K562 (cell line): ENCODE data around the gene TAP2. TPM values are rescaled to one million over a fixed set of nuclear protein-coding genes. Genes with fewer than 3 reads are reported as not detected.

ENCODE experiments used
- CBX3 ChIP-seq, 2 experiments: IDR thresholded peaks; 1 replicate in 1 of 2; 2 replicates in 1 of 2; pipeline ENCODE4 v1.6.1; 2012; ENCODE audit warnings: inconsistent platforms in 2 of 2, low read length in 2 of 2, borderline replicate concordance in 1 of 2, control low read depth in 1 of 2
- EP300 ChIP-seq: IDR thresholded peaks from 2 replicates; pipeline ENCODE4 v1.6.1; 2012; ENCODE audit warnings: low read length, improper control_type of control experiment
- GTF2F1 ChIP-seq: IDR thresholded peaks from 2 replicates; pipeline ENCODE4 v1.6.1; 2011; ENCODE audit warnings: low read depth, low read length, improper control_type of control experiment
- KDM2B ChIP-seq: fragments of 250-450 bp; sonication (Bioruptor Pico); IDR thresholded peaks from 2 replicates; pipeline ENCODE4 v1.8.0; 2021; ENCODE audit warnings: mild to moderate bottlenecking, moderate library complexity
- NBN ChIP-seq: fragments of 450-650 bp; IDR thresholded peaks from 2 replicates; pipeline ENCODE4 v1.6.1; 2016; ENCODE audit warnings: low read depth, mild to moderate bottlenecking
- POLR2H ChIP-seq: IDR thresholded peaks from 2 replicates; pipeline ENCODE4 v1.6.1; 2016; ENCODE audit warnings: missing genetic modification characterization, low read depth, mild to moderate bottlenecking, control low read depth, missing compliant biosample characterization, moderate library complexity
- RBM25 ChIP-seq: fragments of 200-400 bp; formaldehyde crosslinking; IDR thresholded peaks from 2 replicates; pipeline ENCODE4 v1.6.1; 2018; ENCODE audit warnings: low read length, low read depth, moderate library complexity; ENCODE audit not compliant: severe bottlenecking
- SMARCA4 ChIP-seq: fragments of 450-650 bp; IDR thresholded peaks from 2 replicates; pipeline ENCODE4 v1.6.1; 2016
- ZNF217 ChIP-seq: sonication (generic); formaldehyde crosslinking; IDR thresholded peaks from 2 replicates; pipeline ENCODE4 v1.8.0; 2022; ENCODE audit warnings: mild to moderate bottlenecking, missing genetic modification reagents
- ZNF232 ChIP-seq: sonication (generic); formaldehyde crosslinking; IDR thresholded peaks from 2 replicates; pipeline ENCODE4 v1.8.0; 2022; ENCODE audit warnings: mild to moderate bottlenecking, missing genetic modification reagents
- polyA plus RNA-seq, 8 experiments: library from polyadenylated mRNA; depleted of rRNA in 4 of 8; stranded (reverse) in 5 of 8; unstranded in 3 of 8; fragments of >200 nt; fragmentation: Nextera tagmentation in 2 of 8; fragmentation: Illumina TruSeq in 1 of 8; extraction: Ambion mirVana in 2 of 8; extraction: Trizol in 1 of 8; gene quantifications; 2 replicates each; pipeline versions ENCODE4 v1.2.1 to v1.2.3, GENCODE V29; 2011 to 2014; ENCODE audit warnings: inconsistent platforms in 1 of 8, missing spikeins in 1 of 8
- total RNA-seq, 7 experiments: library from RNA; depleted of rRNA in 6 of 7; stranded (reverse); fragments of >200 nt in 6 of 7; fragmentation: Illumina TruSeq in 2 of 7; extraction: Trizol in 2 of 7; gene quantifications; 2 replicates each; pipeline versions ENCODE4 v1.2.1 to v1.2.3, GENCODE V29; 2011 to 2021; ENCODE audit warnings: low replicate concordance in 1 of 7
- TF ChIP-seq, protein P1 (sequence below): fragments of 250-450 bp; sonication (Bioruptor Pico); IDR thresholded peaks from 2 replicates; pipeline ENCODE4 v1.4.0; 2020; ENCODE audit warnings: mild to moderate bottlenecking
- TF ChIP-seq, protein P2 (sequence below): sonication (generic); formaldehyde crosslinking; IDR thresholded peaks from 2 replicates; pipeline ENCODE4 v1.8.0; 2022; ENCODE audit warnings: missing genetic modification reagents, mild to moderate bottlenecking, borderline replicate concordance
- TF ChIP-seq, protein P3 (sequence below): conservative IDR thresholded peaks from 2 replicates; pipeline ENCODE4 v1.6.1; 2011; ENCODE audit warnings: low read depth, mild to moderate bottlenecking, low read length; ENCODE audit not compliant: control insufficient read depth
- TF ChIP-seq, protein P4 (sequence below): fragments of 250-450 bp; sonication (Bioruptor Pico); IDR thresholded peaks from 2 replicates; pipeline ENCODE4 v1.4.0; 2020

Gene TAP2
- total and polyA plus RNA-seq, 9 of the 15 experiments (the other 6 are each of a cell fraction or from before 2014, with no cell fraction given) = 2.0 to 53.5 (median 19.6) TPM

DNA sequence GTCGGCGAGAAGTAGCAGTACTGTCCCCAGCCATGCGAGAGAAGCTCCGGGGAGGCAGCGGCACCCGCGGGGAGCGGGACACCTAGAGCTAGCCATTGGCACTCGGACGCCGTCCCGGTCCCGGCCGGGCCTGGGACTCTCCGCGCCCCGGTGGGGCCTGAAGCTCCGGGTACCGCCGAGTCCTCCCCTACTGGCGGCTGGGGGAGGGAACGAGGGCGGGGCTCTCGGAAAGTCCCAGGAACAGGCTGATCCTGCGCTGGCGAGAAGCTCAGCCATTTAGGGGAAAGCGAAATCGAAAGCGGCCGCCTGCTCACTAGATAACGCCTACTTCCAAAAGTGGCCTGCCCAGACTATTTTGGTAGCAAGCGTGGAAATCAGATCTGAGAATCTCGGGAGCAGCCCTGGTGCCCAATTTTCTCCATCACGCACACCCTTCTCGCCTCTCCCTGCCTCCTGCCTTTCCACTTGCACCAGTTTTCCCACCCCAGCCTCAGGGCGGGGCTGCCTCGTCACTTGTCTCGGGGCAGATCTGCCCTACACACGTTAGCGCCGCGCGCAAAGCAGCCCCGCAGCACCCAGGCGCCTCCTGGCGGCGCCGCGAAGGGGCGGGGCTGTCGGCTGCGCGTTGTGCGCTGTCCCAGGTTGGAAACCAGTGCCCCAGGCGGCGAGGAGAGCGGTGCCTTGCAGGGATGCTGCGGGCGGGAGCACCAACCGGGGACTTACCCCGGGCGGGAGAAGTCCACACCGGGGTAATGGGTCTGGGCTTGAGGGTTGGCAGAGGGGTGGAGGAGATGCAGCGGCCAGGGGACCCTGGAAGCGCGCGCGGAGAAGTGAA lies 15.2 kb upstream of the TAP2 start, which contains the start of the genes PSMB9 and TAP1 (continued):
- TF ChIP-seq, protein P1, sequence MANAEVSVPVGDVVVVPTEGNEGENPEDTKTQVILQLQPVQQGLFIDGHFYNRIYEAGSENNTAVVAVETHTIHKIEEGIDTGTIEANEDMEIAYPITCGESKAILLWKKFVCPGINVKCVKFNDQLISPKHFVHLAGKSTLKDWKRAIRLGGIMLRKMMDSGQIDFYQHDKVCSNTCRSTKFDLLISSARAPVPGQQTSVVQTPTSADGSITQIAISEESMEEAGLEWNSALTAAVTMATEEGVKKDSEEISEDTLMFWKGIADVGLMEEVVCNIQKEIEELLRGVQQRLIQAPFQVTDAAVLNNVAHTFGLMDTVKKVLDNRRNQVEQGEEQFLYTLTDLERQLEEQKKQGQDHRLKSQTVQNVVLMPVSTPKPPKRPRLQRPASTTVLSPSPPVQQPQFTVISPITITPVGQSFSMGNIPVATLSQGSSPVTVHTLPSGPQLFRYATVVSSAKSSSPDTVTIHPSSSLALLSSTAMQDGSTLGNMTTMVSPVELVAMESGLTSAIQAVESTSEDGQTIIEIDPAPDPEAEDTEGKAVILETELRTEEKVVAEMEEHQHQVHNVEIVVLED = peak; percentile 88
- TF ChIP-seq, protein P2, sequence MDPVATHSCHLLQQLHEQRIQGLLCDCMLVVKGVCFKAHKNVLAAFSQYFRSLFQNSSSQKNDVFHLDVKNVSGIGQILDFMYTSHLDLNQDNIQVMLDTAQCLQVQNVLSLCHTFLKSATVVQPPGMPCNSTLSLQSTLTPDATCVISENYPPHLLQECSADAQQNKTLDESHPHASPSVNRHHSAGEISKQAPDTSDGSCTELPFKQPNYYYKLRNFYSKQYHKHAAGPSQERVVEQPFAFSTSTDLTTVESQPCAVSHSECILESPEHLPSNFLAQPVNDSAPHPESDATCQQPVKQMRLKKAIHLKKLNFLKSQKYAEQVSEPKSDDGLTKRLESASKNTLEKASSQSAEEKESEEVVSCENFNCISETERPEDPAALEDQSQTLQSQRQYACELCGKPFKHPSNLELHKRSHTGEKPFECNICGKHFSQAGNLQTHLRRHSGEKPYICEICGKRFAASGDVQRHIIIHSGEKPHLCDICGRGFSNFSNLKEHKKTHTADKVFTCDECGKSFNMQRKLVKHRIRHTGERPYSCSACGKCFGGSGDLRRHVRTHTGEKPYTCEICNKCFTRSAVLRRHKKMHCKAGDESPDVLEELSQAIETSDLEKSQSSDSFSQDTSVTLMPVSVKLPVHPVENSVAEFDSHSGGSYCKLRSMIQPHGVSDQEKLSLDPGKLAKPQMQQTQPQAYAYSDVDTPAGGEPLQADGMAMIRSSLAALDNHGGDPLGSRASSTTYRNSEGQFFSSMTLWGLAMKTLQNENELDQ (CRISPR knock-in tag) = 0 out of 2 replicates have a peak, but pooled peaks have one; percentile 90
- TF ChIP-seq, protein P3, sequence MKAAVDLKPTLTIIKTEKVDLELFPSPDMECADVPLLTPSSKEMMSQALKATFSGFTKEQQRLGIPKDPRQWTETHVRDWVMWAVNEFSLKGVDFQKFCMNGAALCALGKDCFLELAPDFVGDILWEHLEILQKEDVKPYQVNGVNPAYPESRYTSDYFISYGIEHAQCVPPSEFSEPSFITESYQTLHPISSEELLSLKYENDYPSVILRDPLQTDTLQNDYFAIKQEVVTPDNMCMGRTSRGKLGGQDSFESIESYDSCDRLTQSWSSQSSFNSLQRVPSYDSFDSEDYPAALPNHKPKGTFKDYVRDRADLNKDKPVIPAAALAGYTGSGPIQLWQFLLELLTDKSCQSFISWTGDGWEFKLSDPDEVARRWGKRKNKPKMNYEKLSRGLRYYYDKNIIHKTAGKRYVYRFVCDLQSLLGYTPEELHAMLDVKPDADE = 0 out of 2 replicates have a peak, but pooled peaks have one; percentile 27
- TF ChIP-seq RBM25 (no peak), ZNF217 (CRISPR knock-in tag) (0 out of 2 replicates have a peak, but pooled peaks have one; percentile 33), NBN (peak; percentile 92), GTF2F1 (peak; percentile 91; the same call in 1 of the 2 replicates), SMARCA4 (peak; percentile 58; the same call in 1 of the 2 replicates), POLR2H (tag) (no peak), KDM2B (peak; percentile 92; the same call in 1 of the 2 replicates), EP300 (0 out of 2 replicates have a peak, but pooled peaks have one; percentile 33), ZNF232 (CRISPR knock-in tag) (peak; percentile 75; the same call in 1 of the 2 replicates), CBX3 (IDR thresholded peaks at IDR 0.05; ENCODE audit: borderline replicate concordance in 1 of 2, low read length in 2 of 2) (0 out of 3 replicates have a peak, but pooled peaks of 1 of the 2 experiments have one; percentile 23)
- TF ChIP-seq, protein P4, sequence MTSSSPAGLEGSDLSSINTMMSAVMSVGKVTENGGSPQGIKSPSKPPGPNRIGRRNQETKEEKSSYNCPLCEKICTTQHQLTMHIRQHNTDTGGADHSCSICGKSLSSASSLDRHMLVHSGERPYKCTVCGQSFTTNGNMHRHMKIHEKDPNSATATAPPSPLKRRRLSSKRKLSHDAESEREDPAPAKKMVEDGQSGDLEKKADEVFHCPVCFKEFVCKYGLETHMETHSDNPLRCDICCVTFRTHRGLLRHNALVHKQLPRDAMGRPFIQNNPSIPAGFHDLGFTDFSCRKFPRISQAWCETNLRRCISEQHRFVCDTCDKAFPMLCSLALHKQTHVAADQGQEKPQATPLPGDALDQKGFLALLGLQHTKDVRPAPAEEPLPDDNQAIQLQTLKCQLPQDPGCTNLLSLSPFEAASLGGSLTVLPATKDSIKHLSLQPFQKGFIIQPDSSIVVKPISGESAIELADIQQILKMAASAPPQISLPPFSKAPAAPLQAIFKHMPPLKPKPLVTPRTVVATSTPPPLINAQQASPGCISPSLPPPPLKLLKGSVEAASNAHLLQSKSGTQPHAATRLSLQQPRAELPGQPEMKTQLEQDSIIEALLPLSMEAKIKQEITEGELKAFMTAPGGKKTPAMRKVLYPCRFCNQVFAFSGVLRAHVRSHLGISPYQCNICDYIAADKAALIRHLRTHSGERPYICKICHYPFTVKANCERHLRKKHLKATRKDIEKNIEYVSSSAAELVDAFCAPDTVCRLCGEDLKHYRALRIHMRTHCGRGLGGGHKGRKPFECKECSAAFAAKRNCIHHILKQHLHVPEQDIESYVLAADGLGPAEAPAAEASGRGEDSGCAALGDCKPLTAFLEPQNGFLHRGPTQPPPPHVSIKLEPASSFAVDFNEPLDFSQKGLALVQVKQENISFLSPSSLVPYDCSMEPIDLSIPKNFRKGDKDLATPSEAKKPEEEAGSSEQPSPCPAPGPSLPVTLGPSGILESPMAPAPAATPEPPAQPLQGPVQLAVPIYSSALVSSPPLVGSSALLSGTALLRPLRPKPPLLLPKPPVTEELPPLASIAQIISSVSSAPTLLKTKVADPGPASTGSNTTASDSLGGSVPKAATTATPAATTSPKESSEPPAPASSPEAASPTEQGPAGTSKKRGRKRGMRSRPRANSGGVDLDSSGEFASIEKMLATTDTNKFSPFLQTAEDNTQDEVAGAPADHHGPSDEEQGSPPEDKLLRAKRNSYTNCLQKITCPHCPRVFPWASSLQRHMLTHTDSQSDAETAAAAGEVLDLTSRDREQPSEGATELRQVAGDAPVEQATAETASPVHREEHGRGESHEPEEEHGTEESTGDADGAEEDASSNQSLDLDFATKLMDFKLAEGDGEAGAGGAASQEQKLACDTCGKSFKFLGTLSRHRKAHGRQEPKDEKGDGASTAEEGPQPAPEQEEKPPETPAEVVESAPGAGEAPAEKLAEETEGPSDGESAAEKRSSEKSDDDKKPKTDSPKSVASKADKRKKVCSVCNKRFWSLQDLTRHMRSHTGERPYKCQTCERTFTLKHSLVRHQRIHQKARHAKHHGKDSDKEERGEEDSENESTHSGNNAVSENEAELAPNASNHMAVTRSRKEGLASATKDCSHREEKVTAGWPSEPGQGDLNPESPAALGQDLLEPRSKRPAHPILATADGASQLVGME (CRISPR knock-in tag) = 0 out of 2 replicates have a peak, but pooled peaks have one; percentile 50
